Trophoblast cell (in vitro differentiated cells and primary cell): ENCODE measurements around the gene ATF6.

Experiments
- DNase-seq, 2 donors: peaks; one replicate each; pipeline ENCODE4 v3.0.0-alpha.2; 2016
- H2AFZ ChIP-seq: 2 replicates; pipeline ENCODE4 v1.6.1; 2013; ENCODE audit warnings: low read length, moderate library complexity, mild to moderate bottlenecking; ENCODE audit not compliant: insufficient read depth, poor library complexity
- H2AK5ac ChIP-seq: 2 replicates; pipeline ENCODE4 v1.6.1; 2013; ENCODE audit warnings: mild to moderate bottlenecking, low read length
- H2BK120ac ChIP-seq: 2 replicates; pipeline ENCODE4 v1.6.1; 2013; ENCODE audit warnings: low read length, mild to moderate bottlenecking, moderate library complexity; ENCODE audit not compliant: insufficient read depth, poor library complexity
- H2BK12ac ChIP-seq: 2 replicates; pipeline ENCODE4 v1.6.1; 2013; ENCODE audit warnings: mild to moderate bottlenecking, low read length, moderate library complexity
- H2BK5ac ChIP-seq: 2 replicates; pipeline ENCODE4 v1.6.1; 2013; ENCODE audit warnings: low read length, low read depth, moderate library complexity, mild to moderate bottlenecking; ENCODE audit not compliant: poor library complexity
- H3K14ac ChIP-seq: 2 replicates; pipeline ENCODE4 v1.6.1; 2013; ENCODE audit warnings: mild to moderate bottlenecking, low read length
- H3K18ac ChIP-seq: 2 replicates; pipeline ENCODE4 v1.6.1; 2013; ENCODE audit warnings: mild to moderate bottlenecking, low read length
- H3K23ac ChIP-seq: 2 replicates; pipeline ENCODE4 v1.6.1; 2013; ENCODE audit warnings: low read length
- H3K27ac ChIP-seq: 2 replicates; pipeline ENCODE4 v1.5.1; 2013; ENCODE audit warnings: low read depth, mild to moderate bottlenecking, inconsistent platforms, low read length, moderate library complexity
- H3K27me3 ChIP-seq: 2 replicates; pipeline ENCODE4 v1.6.1; 2013; ENCODE audit warnings: inconsistent platforms, mild to moderate bottlenecking, low read length, moderate library complexity; ENCODE audit not compliant: insufficient read depth
- H3K36me3 ChIP-seq, 2 experiments: 1 replicate in 1 of 2; 2 replicates in 1 of 2; pipeline ENCODE4 v1.6.1; 2013; ENCODE audit warnings: low read length in 2 of 2, mild to moderate bottlenecking in 2 of 2, moderate library complexity in 1 of 2; ENCODE audit not compliant: insufficient read depth in 2 of 2, control insufficient read depth in 1 of 2
- H3K4ac ChIP-seq: 2 replicates; pipeline ENCODE4 v1.6.1; 2013; ENCODE audit warnings: low read depth, mild to moderate bottlenecking, low read length, moderate library complexity
- H3K4me1 ChIP-seq, 2 experiments: 1 replicate in 1 of 2; 2 replicates in 1 of 2; pipeline ENCODE4 v1.6.1; 2013; ENCODE audit warnings: low read length in 2 of 2, mild to moderate bottlenecking in 2 of 2, moderate library complexity in 1 of 2; ENCODE audit not compliant: insufficient read depth in 2 of 2, control insufficient read depth in 1 of 2
- H3K4me2 ChIP-seq: 2 replicates; pipeline ENCODE4 v1.6.1; 2013; ENCODE audit warnings: inconsistent platforms, mild to moderate bottlenecking, low read length, moderate library complexity
- H3K4me3 ChIP-seq: 2 replicates; pipeline ENCODE4 v1.5.1; 2013; ENCODE audit warnings: mild to moderate bottlenecking, low read depth, low read length, inconsistent platforms
- H3K79me1 ChIP-seq: one replicate; pipeline ENCODE4 v1.6.1; 2013; ENCODE audit warnings: low read length
- H3K79me2 ChIP-seq: 2 replicates; pipeline ENCODE4 v1.6.1; 2013; ENCODE audit warnings: low read length, mild to moderate bottlenecking; ENCODE audit not compliant: control insufficient read depth, insufficient read depth, poor library complexity
- H3K9ac ChIP-seq: 2 replicates; pipeline ENCODE4 v1.6.1; 2013; ENCODE audit warnings: mild to moderate bottlenecking, low read length
- H3K9me3 ChIP-seq: 2 replicates; pipeline ENCODE4 v1.6.1; 2013; ENCODE audit warnings: low read depth, mild to moderate bottlenecking, control low read depth, inconsistent platforms, low read length; ENCODE audit not compliant: insufficient read depth
- H4K12ac ChIP-seq: 2 replicates; pipeline ENCODE4 v1.6.1; 2013; ENCODE audit warnings: low read depth, mild to moderate bottlenecking, low read length, moderate library complexity
- H4K8ac ChIP-seq: 2 replicates; pipeline ENCODE4 v1.6.1; 2013; ENCODE audit warnings: low read depth, mild to moderate bottlenecking, low read length, moderate library complexity
- H4K91ac ChIP-seq: one replicate; pipeline ENCODE4 v1.6.1; 2013; ENCODE audit warnings: low read depth, mild to moderate bottlenecking, low read length, moderate library complexity
- WGBS: extraction: QIAGEN DNeasy Blood & Tissue Kit; methylation state at CpG from one replicate; pipeline ENCODE4 v1.1.7; 2013; ENCODE audit warnings: missing lambda C conversion rate; ENCODE audit not compliant: insufficient read length, insufficient coverage; ENCODE audit errors: extremely low coverage; 5-methylcytosine and 5-hydroxymethylcytosine counted together

ATF6 gene

GRCh38 chr1:161955606-161956005 is 189.5 kb downstream of the ATF6 start:
- H4K8ac ChIP-seq: no peak overlapping the region
- H3K27ac ChIP-seq: no peak overlapping the region
- H2AK5ac ChIP-seq: no peak overlapping the region
- H3K4ac ChIP-seq: no peak overlapping the region
- no peaks in the 10 kb centered on the region for H3K4me1 ChIP-seq
- no peak overlapping the region for H2BK120ac ChIP-seq
- H3K27me3 ChIP-seq: no peaks in the 10 kb centered on the region
- H3K4me2 ChIP-seq: no peak overlapping the region
- no peaks in the 10 kb centered on the region for H3K79me1 ChIP-seq
- H3K9ac ChIP-seq: no peak overlapping the region
- no peak overlapping the region for H3K14ac ChIP-seq
- no peak overlapping the region for H3K4me3 ChIP-seq
- no peak overlapping the region for H2BK5ac ChIP-seq
- no peak overlapping the region for H4K12ac ChIP-seq
- no peaks in the 10 kb centered on the region for H3K9me3 ChIP-seq
- H3K18ac ChIP-seq: no peak overlapping the region
- peaks cover 0 to 3% of the 10 kb centered on the region in 2 experiments for H3K36me3 ChIP-seq
- H2AFZ ChIP-seq: no peak overlapping the region
- H2BK12ac ChIP-seq: no peak overlapping the region
- H3K23ac ChIP-seq: no peak overlapping the region
- no peaks in the 10 kb centered on the region for H3K79me2 ChIP-seq
- WGBS: no CpG with 5 or more reads among the region's 2 CpGs
- no peak overlapping the region for H4K91ac ChIP-seq
- no peak for DNase-seq

DNA sequence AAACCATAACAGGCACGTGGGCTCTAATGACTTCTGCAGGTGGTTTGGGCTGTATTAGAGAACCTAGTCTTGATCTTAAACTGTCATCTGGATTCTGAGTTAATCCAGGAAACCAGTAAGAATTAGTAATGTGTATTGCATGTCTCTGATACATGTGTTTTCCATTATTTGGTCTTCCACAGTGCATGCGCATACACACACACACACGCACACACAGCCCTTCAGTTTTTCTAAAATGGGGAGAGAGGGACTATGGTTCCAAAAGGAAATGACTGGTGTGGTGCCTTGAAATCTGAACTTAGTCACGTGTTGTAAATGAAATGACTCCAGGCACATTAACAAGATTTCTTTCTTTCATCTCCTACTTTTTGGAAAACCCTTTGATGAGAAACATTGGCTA is 190.0 kb downstream of the ATF6 start:
- no CpG with 5 or more reads among the region's 4 CpGs for WGBS
- Histone ChIP-seq H3K4me1 (no peaks in the 10 kb centered on the region), H2BK12ac (no peak overlapping the region), H2AFZ (no peak overlapping the region), H3K9ac (no peak overlapping the region), H4K12ac (no peak overlapping the region), H3K4me3 (no peak overlapping the region), H3K36me3 (peaks cover 0 to 3% of the 10 kb centered on the region in 2 experiments), H4K91ac (no peak overlapping the region), H2AK5ac (no peak overlapping the region), H3K27ac (no peak overlapping the region), H3K4me2 (no peak overlapping the region), H2BK120ac (no peak overlapping the region), H2BK5ac (no peak overlapping the region), H3K79me2 (no peaks in the 10 kb centered on the region), H3K9me3 (no peaks in the 10 kb centered on the region), H3K4ac (no peak overlapping the region), H3K18ac (no peak overlapping the region), H3K79me1 (no peaks in the 10 kb centered on the region), H3K14ac (no peak overlapping the region), H3K27me3 (no peaks in the 10 kb centered on the region), H4K8ac (no peak overlapping the region), H3K23ac (no peak overlapping the region)
- no peak for DNase-seq

DNA sequence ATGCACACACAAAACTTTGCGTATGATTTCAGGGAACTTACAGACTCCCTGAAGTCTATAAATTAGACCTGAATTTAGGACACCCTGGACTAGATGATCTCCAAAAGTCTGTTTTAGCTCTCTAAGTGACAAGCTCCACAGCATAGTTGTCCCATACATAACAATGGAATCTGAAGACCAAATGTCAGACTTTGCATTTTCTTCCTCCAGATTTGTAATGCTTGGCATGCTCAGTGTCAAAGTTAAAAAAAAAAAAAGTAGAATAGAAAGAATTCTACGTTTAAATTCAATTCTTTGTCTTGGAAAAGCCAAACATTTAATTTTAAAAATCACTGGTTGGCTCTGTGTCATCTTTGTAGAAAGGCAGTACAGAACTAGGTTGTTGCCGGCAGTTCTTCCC is 190.8 kb downstream of the ATF6 start:
- H3K4ac ChIP-seq: no peak overlapping the region
- no peak overlapping the region for H2AK5ac ChIP-seq
- no peaks in the 10 kb centered on the region for H3K9me3 ChIP-seq
- H3K18ac ChIP-seq: no peak overlapping the region
- H3K4me3 ChIP-seq: no peak overlapping the region
- H4K12ac ChIP-seq: no peak overlapping the region
- no peaks in the 10 kb centered on the region for H3K79me1 ChIP-seq
- H2AFZ ChIP-seq: no peak overlapping the region
- H4K8ac ChIP-seq: no peak overlapping the region
- no peak overlapping the region for H3K27ac ChIP-seq
- H3K14ac ChIP-seq: no peak overlapping the region
- H3K36me3 ChIP-seq: peaks cover 0 to 3% of the 10 kb centered on the region in 2 experiments
- H3K4me1 ChIP-seq: peaks cover 0 to 2% of the 10 kb centered on the region in 2 experiments
- H2BK12ac ChIP-seq: no peak overlapping the region
- no peak overlapping the region for H3K23ac ChIP-seq
- H3K4me2 ChIP-seq: no peak overlapping the region
- DNase-seq: no peak
- no peaks in the 10 kb centered on the region for H3K27me3 ChIP-seq
- no peaks in the 10 kb centered on the region for H3K79me2 ChIP-seq
- H3K9ac ChIP-seq: no peak overlapping the region
- H2BK5ac ChIP-seq: no peak overlapping the region
- H4K91ac ChIP-seq: no peak overlapping the region
- no peak overlapping the region for H2BK120ac ChIP-seq
- no CpG with 5 or more reads among the region's 3 CpGs for WGBS

DNA sequence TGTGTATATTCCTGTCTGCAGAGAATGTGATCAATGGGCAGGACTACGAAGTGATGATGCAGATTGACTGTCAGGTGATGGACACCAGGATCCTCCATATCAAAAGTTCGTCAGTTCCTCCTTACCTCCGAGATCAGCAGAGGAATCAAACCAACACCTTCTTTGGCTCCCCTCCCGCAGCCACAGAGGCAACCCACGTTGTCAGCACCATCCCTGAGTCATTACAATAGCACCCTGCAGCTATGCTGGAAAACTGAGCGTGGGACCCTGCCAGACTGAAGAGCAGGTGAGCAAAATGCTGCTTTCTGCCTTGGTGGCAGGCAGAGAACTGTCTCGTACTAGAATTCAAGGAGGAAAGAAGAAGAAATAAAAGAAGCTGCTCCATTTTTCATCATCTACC is 192.3 kb downstream of the ATF6 start:
- Histone ChIP-seq H3K4me3 (no peak overlapping the region), H3K23ac (no peak overlapping the region), H4K12ac (no peak overlapping the region), H3K9me3 (no peaks in the 10 kb centered on the region), H3K14ac (no peak overlapping the region), H3K4ac (no peak overlapping the region), H3K4me1 (peaks cover 0 to 4% of the 10 kb centered on the region in 2 experiments), H3K4me2 (no peak overlapping the region), H3K79me2 (no peaks in the 10 kb centered on the region), H4K8ac (no peak overlapping the region), H2BK12ac (no peak overlapping the region), H2BK5ac (no peak overlapping the region), H2BK120ac (no peak overlapping the region), H2AK5ac (no peak overlapping the region), H3K27ac (no peak overlapping the region), H3K18ac (no peak overlapping the region), H3K79me1 (no peaks in the 10 kb centered on the region), H4K91ac (no peak overlapping the region), H2AFZ (no peak overlapping the region), H3K27me3 (no peaks in the 10 kb centered on the region), H3K9ac (no peak overlapping the region), H3K36me3 (peaks cover 0 to 3% of the 10 kb centered on the region in 2 experiments)
- WGBS: no CpG with 5 or more reads among the region's 7 CpGs
- no peak for DNase-seq
